ENCODE measurements around the gene METTL9.
"Not testable (repeated sequence)": the region's sequence is repeated elsewhere in the genome, so short reads cannot be mapped to it uniquely, and the experiment has no call there.

The METTL9 gene

DNA sequence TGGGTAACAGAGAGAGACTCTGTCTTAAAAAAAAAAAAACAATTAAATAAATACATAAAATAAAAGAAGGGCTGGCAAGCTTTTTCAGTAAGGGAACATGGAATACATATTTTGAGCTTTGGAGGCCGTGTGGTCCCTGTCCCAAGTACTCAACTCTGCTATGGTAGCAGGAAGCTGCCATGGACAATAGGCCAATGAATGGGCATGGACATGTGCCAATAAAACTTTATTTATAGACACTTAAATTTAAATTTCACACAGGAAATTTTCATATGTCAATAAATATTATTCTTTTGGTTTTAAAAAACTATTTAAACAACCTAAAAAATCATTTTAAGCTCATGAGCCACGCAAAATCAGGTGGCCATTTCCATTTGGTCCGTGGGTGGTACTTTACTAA lies 68.2 kb downstream of the METTL9 start:
- no peak for DNase-seq

- DNase-seq, result no peak
Observed at GRCh38 chr16:21673469-21673868, 74.1 kb downstream of the METTL9 start.

GRCh38 chr16:21674456-21674855 lies 75.1 kb downstream of the METTL9 start:
- DNase-seq, result not testable (repeated sequence)

GRCh38 chr16:21680714-21681113 lies 81.3 kb downstream of the METTL9 start:
- not testable (repeated sequence) for DNase-seq

DNA sequence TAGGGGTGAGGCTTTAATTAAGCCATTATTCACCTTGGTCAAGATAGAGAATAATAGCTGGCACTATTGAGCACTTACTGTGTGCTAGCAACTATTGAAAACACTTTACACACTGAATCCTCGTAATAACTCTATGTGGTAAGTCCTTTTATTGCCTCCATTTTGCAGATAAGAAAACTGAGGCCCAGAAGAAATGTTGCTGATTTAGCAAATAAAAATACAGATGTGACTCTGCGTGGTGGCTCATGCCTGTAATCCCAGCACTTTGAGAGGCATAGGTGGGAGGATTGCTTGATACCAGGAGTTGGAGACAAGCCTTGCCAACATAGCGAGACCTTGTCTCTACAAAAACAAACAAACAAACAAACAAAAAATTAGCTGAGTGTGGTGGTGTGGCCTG lies 83.8 kb downstream of the METTL9 start:
- no peak for DNase-seq

- DNase-seq, result no peak
Observed at GRCh38 chr16:21684199-21684598, 84.8 kb downstream of the METTL9 start.

GRCh38 chr16:21685034-21685455 lies 85.7 kb downstream of the METTL9 start:
- DNase-seq, result no peak

DNA sequence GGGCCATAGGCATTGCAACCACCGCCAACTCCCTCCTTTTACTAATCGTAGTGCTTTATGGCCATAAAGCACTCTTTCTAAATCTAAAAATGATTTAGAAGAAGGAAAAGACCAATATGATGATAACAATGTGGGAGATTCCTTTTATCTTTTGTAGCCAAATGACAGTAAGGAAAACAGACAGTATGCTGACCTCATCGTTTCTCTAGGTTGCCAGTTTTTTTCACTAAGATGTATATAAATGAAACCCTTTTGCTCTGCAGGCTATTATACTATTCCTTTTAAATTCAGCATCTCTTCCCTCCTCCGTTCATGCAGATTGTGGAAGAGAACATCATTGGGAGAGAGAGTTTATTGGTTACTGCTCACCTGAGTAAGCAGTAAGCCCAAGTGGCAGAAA lies 89.7 kb downstream of the METTL9 start:
- no peak for DNase-seq

DNA sequence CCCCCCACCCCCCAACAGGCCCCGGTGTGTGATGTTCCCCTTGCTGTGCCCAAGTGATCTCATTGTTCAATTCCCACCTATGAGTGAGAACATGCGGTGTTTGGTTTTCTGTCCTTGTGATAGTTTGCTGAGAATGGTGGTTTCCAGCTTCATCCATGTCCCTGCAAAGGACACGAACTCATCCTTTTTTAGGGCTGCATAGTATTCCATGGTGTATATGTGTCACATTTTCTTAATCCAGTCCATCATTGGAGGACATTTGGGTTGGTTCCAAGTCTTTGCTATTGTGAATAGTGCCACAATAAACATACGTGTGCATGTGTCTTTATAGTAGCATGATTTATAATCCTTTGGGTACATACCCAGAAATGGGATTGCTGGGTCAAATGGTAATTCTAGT lies 91.6 kb downstream of the METTL9 start:
- DNase-seq, result not testable (repeated sequence)

- DNase-seq, result no peak
Observed at GRCh38 chr16:21694609-21695008, 95.2 kb downstream of the METTL9 start.

DNA sequence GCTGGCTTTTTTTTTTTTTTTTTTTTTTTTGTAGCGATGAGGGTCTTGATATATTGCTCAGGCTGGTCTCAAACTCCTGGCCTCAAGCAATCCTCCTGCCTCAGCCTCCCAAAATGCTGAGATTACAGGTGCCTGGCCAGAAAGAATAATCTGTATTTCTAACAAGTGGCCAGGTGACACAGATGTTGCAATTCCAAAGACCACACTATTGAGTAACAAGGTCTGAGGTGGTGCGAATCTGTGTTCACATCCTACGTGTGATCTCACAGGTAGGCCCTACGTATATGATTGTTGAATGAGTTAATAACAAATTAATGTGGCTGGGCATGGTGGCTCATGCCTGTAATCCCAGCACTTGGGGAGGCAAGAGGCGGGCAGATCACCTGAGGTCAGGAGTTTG lies 97.7 kb downstream of the METTL9 start:
- DNase-seq, result no peak

GRCh38 chr16:21698169-21699032 lies 99.0 kb downstream of the METTL9 start:
- no peak for DNase-seq

GRCh38 chr16:21701271-21701670 lies 101.9 kb downstream of the METTL9 start:
- DNase-seq, result no peak

DNA sequence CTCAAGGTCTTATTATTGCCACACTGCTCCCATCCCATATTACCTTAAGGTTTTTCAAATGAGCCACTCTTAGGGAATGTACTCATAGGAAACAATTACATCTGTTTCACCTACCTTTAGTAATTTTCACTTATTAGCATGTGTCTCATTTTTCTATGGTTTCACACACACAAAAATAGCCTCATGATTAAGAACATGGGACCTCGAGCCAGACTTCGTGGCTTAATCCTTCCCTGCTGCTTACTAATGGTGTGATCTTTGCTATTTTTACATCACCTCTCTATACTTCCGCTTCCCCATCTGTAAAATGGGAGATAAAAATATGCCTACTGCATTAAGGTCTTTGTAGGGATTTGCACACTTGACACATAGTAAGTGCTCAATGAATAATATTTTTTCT lies 102.9 kb downstream of the METTL9 start:
- no peak for DNase-seq

GRCh38 chr16:21703156-21703555 lies 103.8 kb downstream of the METTL9 start:
- DNase-seq, result no peak

DNA sequence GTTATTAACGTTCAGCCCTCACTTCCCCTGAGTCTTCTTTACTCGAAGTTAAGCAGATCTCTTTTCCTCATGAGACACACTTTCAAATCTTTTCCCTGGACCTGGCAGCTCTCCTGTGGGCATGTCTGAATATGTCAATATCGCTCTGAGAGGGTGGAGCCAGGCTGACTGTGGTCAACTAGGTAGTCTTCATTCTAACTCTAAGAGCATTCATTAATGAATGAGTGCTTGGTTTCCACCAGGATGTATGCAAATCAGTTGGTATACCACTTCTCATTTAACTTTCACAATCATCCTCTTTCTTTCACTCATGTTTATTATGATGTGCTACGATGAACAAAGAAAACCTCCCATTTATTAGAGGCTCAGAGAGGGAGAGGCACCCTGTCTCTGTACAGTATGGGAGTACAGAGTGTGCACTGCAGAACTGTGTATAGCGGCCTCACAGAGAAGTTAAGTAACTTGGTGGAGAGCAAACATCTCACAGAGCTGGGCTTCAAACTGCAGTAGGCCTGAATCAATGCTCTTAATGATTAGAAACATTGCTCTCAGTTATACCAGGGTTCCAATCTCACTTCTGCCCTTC lies 104.3 kb downstream of the METTL9 start:
- no peak for DNase-seq

DNA sequence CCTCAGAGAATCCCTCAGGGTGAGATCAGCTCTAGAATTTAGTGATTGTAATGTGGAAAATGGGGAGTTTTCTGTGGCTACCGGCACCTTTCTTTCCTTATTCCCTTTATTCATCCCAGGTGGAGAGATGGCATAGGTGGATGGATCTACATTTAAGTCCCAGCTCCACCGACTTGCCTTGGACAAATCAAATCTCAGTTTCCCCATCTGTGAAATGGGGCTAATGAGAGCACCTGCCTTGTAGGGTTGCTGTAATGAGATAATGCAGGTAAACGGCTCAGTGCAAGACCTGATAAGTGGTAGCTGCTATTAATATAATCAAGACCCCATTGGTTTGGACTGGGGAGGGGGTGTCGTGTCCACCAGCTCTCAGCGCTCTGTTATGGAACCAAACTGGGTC lies 104.9 kb downstream of the METTL9 start:
- no peak for DNase-seq

GRCh38 chr16:21704733-21705132 lies 105.4 kb downstream of the METTL9 start:
- no peak for DNase-seq
